ENCODE measurements around the gene BHMT2.

BHMT2 gene

DNA sequence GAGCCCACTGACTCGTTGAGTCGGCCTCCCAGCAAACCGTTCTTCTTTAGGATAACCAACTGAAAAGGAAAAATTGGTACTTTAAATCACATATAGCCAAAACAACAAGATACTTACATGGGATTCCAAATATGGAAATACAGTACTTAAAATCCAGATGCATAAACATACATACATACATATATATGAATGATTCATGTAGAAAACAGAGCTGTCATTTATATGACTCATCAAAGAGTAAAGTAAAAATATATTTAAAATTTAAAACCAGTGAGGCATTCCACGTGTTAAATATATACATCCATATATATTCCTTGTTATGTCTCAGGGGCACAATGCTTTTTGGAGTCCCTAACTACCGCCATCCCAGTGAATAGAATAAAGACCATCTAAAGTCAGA is 36.8 kb upstream of the BHMT2 start:
- TF ChIP-seq TAF1 (IDR thresholded peaks at IDR 0.05; ENCODE audit: borderline replicate concordance, low read depth, low read length) (no peak), POLR2AphosphoS5 (IDR thresholded peaks at IDR 0.05; ENCODE audit: low read depth, low read length) (no peak), POLR2A (IDR thresholded peaks at IDR 0.05; ENCODE audit: low read depth, low read length) (no peak)
- FAIRE-seq = no peak
- no peak for DNase-seq (ENCODE audit: insufficient read length)

- TF ChIP-seq POLR2AphosphoS5 (IDR thresholded peaks at IDR 0.05; ENCODE audit: low read depth, low read length) (no peak), TAF1 (IDR thresholded peaks at IDR 0.05; ENCODE audit: borderline replicate concordance, low read depth, low read length) (no peak), POLR2A (IDR thresholded peaks at IDR 0.05; ENCODE audit: low read depth, low read length) (no peak)
- no peak for FAIRE-seq
- no peak for DNase-seq (ENCODE audit: insufficient read length)
These were observed 34.3 kb upstream of the BHMT2 start for GRCh38 chr5:79035237-79035636.

GRCh38 chr5:79036769-79037168 is 32.8 kb upstream of the BHMT2 start:
- no peak for DNase-seq (ENCODE audit: insufficient read length)
- no peak for FAIRE-seq
- TF ChIP-seq TAF1 (IDR thresholded peaks at IDR 0.05; ENCODE audit: borderline replicate concordance, low read depth, low read length) (no peak), POLR2A (IDR thresholded peaks at IDR 0.05; ENCODE audit: low read depth, low read length) (no peak), POLR2AphosphoS5 (IDR thresholded peaks at IDR 0.05; ENCODE audit: low read depth, low read length) (no peak)

GRCh38 chr5:79042188-79042587 is 27.4 kb upstream of the BHMT2 start:
- TF ChIP-seq POLR2AphosphoS5 (IDR thresholded peaks at IDR 0.05; ENCODE audit: low read depth, low read length) (no peak), TAF1 (IDR thresholded peaks at IDR 0.05; ENCODE audit: borderline replicate concordance, low read depth, low read length) (no peak), POLR2A (IDR thresholded peaks at IDR 0.05; ENCODE audit: low read depth, low read length) (no peak)
- FAIRE-seq = no peak
- DNase-seq (ENCODE audit: insufficient read length) = no peak

DNA sequence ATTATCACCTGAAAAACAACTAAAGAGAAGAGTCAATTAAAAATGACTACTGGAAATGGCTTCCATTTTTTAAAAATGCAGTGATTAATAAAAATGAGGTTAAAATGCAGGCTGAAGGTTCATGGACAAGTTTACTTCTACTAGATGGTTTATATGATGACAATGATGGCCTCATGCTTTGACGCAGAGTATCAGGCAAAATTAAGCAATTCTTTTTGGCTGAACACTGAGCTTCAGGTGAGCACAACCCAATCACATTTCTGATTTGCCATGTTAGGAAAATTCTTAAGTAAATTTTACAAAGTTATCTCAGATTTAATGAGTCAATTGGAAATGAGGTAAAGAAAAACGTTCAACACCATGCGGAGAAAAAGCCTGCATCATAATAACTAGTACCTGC is 22.4 kb upstream of the BHMT2 start:
- no peak for FAIRE-seq
- TF ChIP-seq POLR2AphosphoS5 (IDR thresholded peaks at IDR 0.05; ENCODE audit: low read depth, low read length) (no peak), TAF1 (IDR thresholded peaks at IDR 0.05; ENCODE audit: borderline replicate concordance, low read depth, low read length) (no peak), POLR2A (IDR thresholded peaks at IDR 0.05; ENCODE audit: low read depth, low read length) (no peak)
- DNase-seq (ENCODE audit: insufficient read length) = no peak

GRCh38 chr5:79048437-79048836 is 21.1 kb upstream of the BHMT2 start:
- DNase-seq (ENCODE audit: insufficient read length) (no peak), FAIRE-seq (no peak)
- TF ChIP-seq TAF1 (IDR thresholded peaks at IDR 0.05; ENCODE audit: borderline replicate concordance, low read depth, low read length) (no peak), POLR2A (IDR thresholded peaks at IDR 0.05; ENCODE audit: low read depth, low read length) (no peak), POLR2AphosphoS5 (IDR thresholded peaks at IDR 0.05; ENCODE audit: low read depth, low read length) (no peak)

GRCh38 chr5:79050498-79050897 is 19.1 kb upstream of the BHMT2 start:
- no peak for FAIRE-seq
- TF ChIP-seq POLR2A (IDR thresholded peaks at IDR 0.05; ENCODE audit: low read depth, low read length) = no peak
- TF ChIP-seq POLR2AphosphoS5 (IDR thresholded peaks at IDR 0.05; ENCODE audit: low read depth, low read length) = no peak
- no peak for TF ChIP-seq TAF1 (IDR thresholded peaks at IDR 0.05; ENCODE audit: borderline replicate concordance, low read depth, low read length)
- no peak for DNase-seq (ENCODE audit: insufficient read length)

DNA sequence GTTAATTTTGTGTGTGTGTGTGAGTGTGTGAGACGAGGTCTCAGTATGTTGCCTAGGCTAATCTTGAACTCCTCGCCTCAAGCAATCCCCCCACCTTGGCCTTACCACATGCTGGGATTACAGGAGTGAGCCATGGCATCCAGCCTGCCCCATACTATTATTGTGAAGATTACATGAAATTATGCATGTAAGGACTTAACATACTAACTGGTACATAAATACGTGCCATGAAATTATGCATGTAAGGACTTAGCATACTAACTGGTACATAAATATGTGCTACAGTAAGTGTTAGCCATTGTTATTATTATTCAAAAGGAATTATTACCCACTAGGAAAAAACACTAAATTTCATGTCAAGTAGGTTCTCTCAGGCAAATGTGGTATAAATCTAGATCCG is 16.2 kb upstream of the BHMT2 start:
- DNase-seq (ENCODE audit: insufficient read length) = no peak
- FAIRE-seq = no peak
- TF ChIP-seq POLR2AphosphoS5 (IDR thresholded peaks at IDR 0.05; ENCODE audit: low read depth, low read length) (no peak), TAF1 (IDR thresholded peaks at IDR 0.05; ENCODE audit: borderline replicate concordance, low read depth, low read length) (no peak), POLR2A (IDR thresholded peaks at IDR 0.05; ENCODE audit: low read depth, low read length) (no peak)

DNA sequence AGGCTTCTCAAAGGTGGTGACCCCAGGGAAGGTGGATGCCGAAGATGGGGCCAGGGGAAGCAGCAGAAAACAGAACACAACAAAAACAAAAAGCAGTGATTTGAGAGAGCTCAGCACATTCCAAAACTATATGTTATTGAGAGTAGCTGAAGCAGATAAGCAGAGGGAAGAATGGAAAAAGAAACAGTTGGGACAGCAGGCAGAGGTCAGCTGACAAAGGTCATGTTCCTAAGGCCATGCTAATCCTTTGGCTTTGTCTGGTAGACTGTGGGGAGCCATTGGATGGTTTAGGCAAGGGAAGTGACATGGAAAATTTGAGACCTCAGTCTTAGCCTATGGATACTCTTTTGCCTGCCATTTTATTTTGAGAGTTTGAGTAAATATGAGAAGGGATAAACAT is 14.6 kb upstream of the BHMT2 start:
- DNase-seq (ENCODE audit: insufficient read length) = no peak
- TF ChIP-seq POLR2AphosphoS5 (IDR thresholded peaks at IDR 0.05; ENCODE audit: low read depth, low read length) = no peak
- TF ChIP-seq TAF1 (IDR thresholded peaks at IDR 0.05; ENCODE audit: borderline replicate concordance, low read depth, low read length) = no peak
- no peak for TF ChIP-seq POLR2A (IDR thresholded peaks at IDR 0.05; ENCODE audit: low read depth, low read length)
- no peak for FAIRE-seq

DNA sequence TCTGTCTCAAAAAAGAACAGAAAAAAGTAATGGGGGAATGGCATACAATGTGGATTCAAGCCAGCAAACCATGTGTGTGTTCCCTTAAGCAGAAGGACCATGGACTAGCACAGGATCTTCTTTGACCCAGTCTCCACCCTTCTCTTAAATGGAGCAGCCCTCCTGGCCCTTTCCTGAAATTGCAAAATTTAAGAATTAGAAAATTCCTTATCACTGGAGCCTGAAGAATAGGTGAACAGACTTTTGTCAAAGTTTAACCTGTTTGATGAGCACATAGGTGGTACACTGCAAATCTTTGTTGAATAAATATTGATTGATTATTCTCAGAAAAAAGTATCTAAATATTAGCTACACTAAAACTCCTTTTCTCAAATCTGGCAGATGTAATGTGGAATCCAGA is 12.7 kb upstream of the BHMT2 start:
- no peak for DNase-seq (ENCODE audit: insufficient read length)
- no peak for TF ChIP-seq TAF1 (IDR thresholded peaks at IDR 0.05; ENCODE audit: borderline replicate concordance, low read depth, low read length)
- TF ChIP-seq POLR2AphosphoS5 (IDR thresholded peaks at IDR 0.05; ENCODE audit: low read depth, low read length) = no peak
- TF ChIP-seq POLR2A (IDR thresholded peaks at IDR 0.05; ENCODE audit: low read depth, low read length) = no peak
- FAIRE-seq = no peak

DNA sequence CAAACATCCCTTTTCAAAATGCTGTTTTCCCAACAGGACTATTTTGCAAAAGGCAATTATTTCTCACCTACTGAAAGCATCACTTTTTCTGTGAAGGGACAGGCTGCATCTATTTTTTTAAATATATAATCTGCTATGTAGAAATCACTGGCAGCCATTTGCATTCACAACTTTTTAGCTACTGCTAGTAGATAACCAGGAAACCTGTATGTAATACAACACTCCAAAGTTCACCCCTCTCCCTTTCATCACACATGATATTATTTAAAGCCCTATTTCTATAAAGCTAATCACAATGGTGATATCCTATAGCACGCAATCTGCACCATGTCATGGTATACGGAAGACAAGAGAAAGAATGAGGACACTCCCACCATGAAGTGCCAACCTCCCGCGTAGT is 9.9 kb upstream of the BHMT2 start:
- DNase-seq (ENCODE audit: insufficient read length) (no peak), FAIRE-seq (no peak)
- TF ChIP-seq POLR2A (IDR thresholded peaks at IDR 0.05; ENCODE audit: low read depth, low read length) = no peak
- no peak for TF ChIP-seq POLR2AphosphoS5 (IDR thresholded peaks at IDR 0.05; ENCODE audit: low read depth, low read length)
- TF ChIP-seq TAF1 (IDR thresholded peaks at IDR 0.05; ENCODE audit: borderline replicate concordance, low read depth, low read length) = no peak

DNA sequence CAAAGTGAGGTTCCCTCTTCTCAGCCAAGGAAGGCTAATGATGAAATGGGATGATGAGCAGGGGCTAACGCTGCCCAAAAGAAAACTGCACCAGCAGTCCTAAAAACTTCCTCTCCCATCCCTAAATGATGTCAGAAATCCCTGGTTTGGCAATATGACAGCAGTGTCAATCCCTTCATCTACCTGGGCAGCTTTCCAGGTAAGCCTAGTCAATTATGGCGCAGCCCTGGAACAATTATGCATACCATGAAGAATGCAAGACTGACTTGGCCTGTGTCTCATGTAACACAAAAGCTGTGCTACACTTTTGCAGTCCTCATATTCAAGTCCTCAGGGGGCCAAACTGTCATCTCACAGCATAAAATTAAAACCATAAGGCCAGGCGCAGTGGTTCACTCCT is 7.1 kb upstream of the BHMT2 start:
- DNase-seq (ENCODE audit: insufficient read length) = no peak
- FAIRE-seq = no peak
- no peak for TF ChIP-seq POLR2AphosphoS5 (IDR thresholded peaks at IDR 0.05; ENCODE audit: low read depth, low read length)
- no peak for TF ChIP-seq POLR2A (IDR thresholded peaks at IDR 0.05; ENCODE audit: low read depth, low read length)
- no peak for TF ChIP-seq TAF1 (IDR thresholded peaks at IDR 0.05; ENCODE audit: borderline replicate concordance, low read depth, low read length)

- no peak for FAIRE-seq
- TF ChIP-seq TAF1 (IDR thresholded peaks at IDR 0.05; ENCODE audit: borderline replicate concordance, low read depth, low read length) = no peak
- TF ChIP-seq POLR2AphosphoS5 (IDR thresholded peaks at IDR 0.05; ENCODE audit: low read depth, low read length) = no peak
- no peak for TF ChIP-seq POLR2A (IDR thresholded peaks at IDR 0.05; ENCODE audit: low read depth, low read length)
- DNase-seq (ENCODE audit: insufficient read length) = no peak
These were observed 742 bp downstream of the BHMT2 start for GRCh38 chr5:79070350-79070667.
